Osteocyte (in vitro differentiated cells): ENCODE measurements around the gene SEBOX. TPM values are rescaled to one million over a fixed set of nuclear protein-coding genes. Genes with fewer than 3 reads are reported as not detected.

Experiments
- DNase-seq: peaks from one replicate; pipeline ENCODE4 v3.0.0; 2021; ENCODE audit warnings: mixed read lengths; ENCODE audit not compliant: unreplicated experiment; ENCODE audit errors: extremely low spot score
- H3K27ac Mint-ChIP-seq: one replicate; pipeline ENCODE4 v1.8.0; 2021; ENCODE audit warnings: mild to moderate bottlenecking, mixed read lengths; ENCODE audit not compliant: unreplicated experiment
- H3K27me3 Mint-ChIP-seq: one replicate; pipeline ENCODE4 v1.8.0; 2021; ENCODE audit warnings: mixed read lengths; ENCODE audit not compliant: unreplicated experiment
- H3K36me3 Mint-ChIP-seq: one replicate; pipeline ENCODE4 v1.8.0; 2021; ENCODE audit warnings: mixed read lengths; ENCODE audit not compliant: unreplicated experiment
- H3K4me1 Mint-ChIP-seq: one replicate; pipeline ENCODE4 v1.8.0; 2021; ENCODE audit warnings: mixed read lengths; ENCODE audit not compliant: unreplicated experiment
- H3K4me3 Mint-ChIP-seq: one replicate; pipeline ENCODE4 v1.8.0; 2021; ENCODE audit warnings: mild to moderate bottlenecking, moderate library complexity, mixed read lengths; ENCODE audit not compliant: unreplicated experiment
- H3K9me3 Mint-ChIP-seq: one replicate; pipeline ENCODE4 v1.8.0; 2021; ENCODE audit warnings: mixed read lengths; ENCODE audit not compliant: unreplicated experiment
- CTCF ChIP-seq: fragments of 200-600 bp; sonication (generic); IDR thresholded peaks from 2 replicates; pipeline ENCODE4 v1.5.0; 2021; ENCODE audit warnings: antibody characterized with exemption, mild to moderate bottlenecking, moderate library complexity
- total RNA-seq: library from RNA; stranded (reverse); gene quantifications from 2 replicates; pipeline ENCODE4 v1.2.1, GENCODE V29; 2021

SEBOX gene
- total RNA-seq, 1 donor from 2014 or later, result not detected

GRCh38 chr17:28392491-28392890, 27.5 kb upstream of the SEBOX start:
- DNase-seq, result no peak
- no peaks in the 10 kb centered on the region for H3K9me3 Mint-ChIP-seq
- TF ChIP-seq CTCF, result no peak
- no peak overlapping the region for H3K4me3 Mint-ChIP-seq
- H3K27me3 Mint-ChIP-seq, result no peaks in the 10 kb centered on the region
- peaks cover 39% of the 10 kb centered on the region for H3K36me3 Mint-ChIP-seq
- H3K27ac Mint-ChIP-seq, result no peak overlapping the region
- H3K4me1 Mint-ChIP-seq, result no peaks in the 10 kb centered on the region

- no peaks in the 10 kb centered on the region for H3K27me3 Mint-ChIP-seq
- no peaks in the 10 kb centered on the region for H3K4me1 Mint-ChIP-seq
- H3K9me3 Mint-ChIP-seq, result no peaks in the 10 kb centered on the region
- peaks cover 40% of the 10 kb centered on the region for H3K36me3 Mint-ChIP-seq
- no peak for TF ChIP-seq CTCF
- no peak overlapping the region for H3K4me3 Mint-ChIP-seq
- H3K27ac Mint-ChIP-seq, result no peak overlapping the region
- no peak for DNase-seq
Measured at GRCh38 chr17:28391401-28391800, 26.4 kb upstream of the SEBOX start.

DNA sequence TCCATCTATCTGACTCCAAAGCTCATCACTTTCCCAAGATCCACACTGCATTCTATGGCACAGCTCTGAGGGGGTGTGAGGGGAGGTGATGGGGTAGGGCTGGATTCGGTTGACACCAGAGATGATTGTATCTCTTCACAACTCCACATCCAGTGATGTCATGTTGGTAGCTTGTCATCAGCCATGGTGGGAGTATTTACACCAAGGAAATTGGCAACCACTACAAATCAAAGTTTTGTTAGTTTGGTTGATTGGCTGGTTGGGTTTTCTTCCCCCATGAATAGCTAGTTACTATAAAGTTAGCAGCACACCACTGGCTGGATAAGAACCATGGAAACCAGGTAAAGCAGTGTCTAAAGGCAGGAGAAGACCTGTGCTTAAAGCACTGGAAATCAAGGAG, 26.0 kb upstream of the SEBOX start:
- Mint-ChIP-seq H3K36me3 (peaks cover 40% of the 10 kb centered on the region), H3K4me1 (no peaks in the 10 kb centered on the region), H3K9me3 (no peaks in the 10 kb centered on the region), H3K27me3 (no peaks in the 10 kb centered on the region), H3K4me3 (no peak overlapping the region), H3K27ac (no peak overlapping the region)
- no peak for DNase-seq
- no peak for TF ChIP-seq CTCF

GRCh38 chr17:28390563-28390962, 25.6 kb upstream of the SEBOX start:
- TF ChIP-seq CTCF, result no peak
- H3K4me3 Mint-ChIP-seq, result no peak overlapping the region
- DNase-seq, result no peak
- no peak overlapping the region for H3K27ac Mint-ChIP-seq
- H3K9me3 Mint-ChIP-seq, result no peaks in the 10 kb centered on the region
- H3K27me3 Mint-ChIP-seq, result no peaks in the 10 kb centered on the region
- H3K36me3 Mint-ChIP-seq, result peaks cover 37% of the 10 kb centered on the region
- H3K4me1 Mint-ChIP-seq, result no peaks in the 10 kb centered on the region

DNA sequence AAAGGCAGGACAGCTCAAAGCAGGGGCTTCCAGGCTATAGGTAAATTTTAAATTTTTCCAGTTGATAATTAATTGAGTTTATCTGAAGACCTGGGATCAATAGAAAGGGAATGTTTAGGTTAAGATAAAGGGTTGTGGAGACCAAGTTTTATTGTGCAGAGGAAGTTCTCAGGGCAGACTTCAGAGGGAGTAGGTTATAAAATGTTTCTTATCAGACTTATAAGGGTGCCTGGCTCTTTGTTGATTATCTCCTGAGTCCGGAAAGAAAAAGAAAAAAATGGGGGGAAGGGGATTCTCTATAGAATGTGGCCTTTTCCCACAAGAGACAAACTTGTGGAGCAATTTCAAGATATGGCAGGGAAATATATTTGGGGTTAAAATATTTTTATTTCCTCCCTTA, 25.1 kb upstream of the SEBOX start:
- Mint-ChIP-seq H3K9me3 (no peaks in the 10 kb centered on the region), H3K27ac (no peak overlapping the region), H3K4me3 (no peak overlapping the region), H3K27me3 (no peaks in the 10 kb centered on the region), H3K4me1 (no peaks in the 10 kb centered on the region), H3K36me3 (peaks cover 35% of the 10 kb centered on the region)
- no peak for DNase-seq
- no peak for TF ChIP-seq CTCF
